Effector memory CD8-positive, alpha-beta T cell (primary cell): Measurements from ENCODE around the gene SSH2.
"Not testable (repeated sequence)": the region's sequence is repeated elsewhere in the genome, so short reads cannot be mapped to it uniquely, and the experiment has no call there.

ENCODE experiments used
- ATAC-seq: fragments of 150-1000 bp; cut with Tn5 transposase; replicated peaks from 2 replicates; pipeline ENCODE4 v1.10.0; 2021; ENCODE audit warnings: mild to moderate bottlenecking, moderate library complexity
- DNase-seq, 3 experiments: peaks; one replicate each; pipeline ENCODE4 v3.0.0; 2021
- H3K27ac Mint-ChIP-seq, 2 donors: one replicate each; pipeline ENCODE4 v1.8.0; 2022; ENCODE audit warnings: mild to moderate bottlenecking in 2 of 2, mixed read lengths in 2 of 2, moderate library complexity in 2 of 2
- H3K27me3 Mint-ChIP-seq, 2 donors: one replicate each; pipeline ENCODE4 v1.8.0; 2022; ENCODE audit warnings: mixed read lengths in 2 of 2
- H3K36me3 Mint-ChIP-seq: one replicate; pipeline ENCODE4 v1.8.0; 2022; ENCODE audit warnings: mild to moderate bottlenecking, moderate library complexity, mixed read lengths; ENCODE audit not compliant: insufficient read depth
- H3K4me1 Mint-ChIP-seq, 2 donors: one replicate each; pipeline ENCODE4 v1.8.0; 2022; ENCODE audit warnings: low read depth in 2 of 2, mixed read lengths in 2 of 2
- H3K4me3 Mint-ChIP-seq, 2 donors: one replicate each; pipeline ENCODE4 v1.8.0; 2022; ENCODE audit warnings: mild to moderate bottlenecking in 2 of 2, mixed read lengths in 2 of 2, moderate library complexity in 2 of 2
- H3K9me3 Mint-ChIP-seq, 2 donors: one replicate each; pipeline ENCODE4 v1.8.0; 2022; ENCODE audit warnings: mixed read lengths in 2 of 2

The SSH2 gene

DNA sequence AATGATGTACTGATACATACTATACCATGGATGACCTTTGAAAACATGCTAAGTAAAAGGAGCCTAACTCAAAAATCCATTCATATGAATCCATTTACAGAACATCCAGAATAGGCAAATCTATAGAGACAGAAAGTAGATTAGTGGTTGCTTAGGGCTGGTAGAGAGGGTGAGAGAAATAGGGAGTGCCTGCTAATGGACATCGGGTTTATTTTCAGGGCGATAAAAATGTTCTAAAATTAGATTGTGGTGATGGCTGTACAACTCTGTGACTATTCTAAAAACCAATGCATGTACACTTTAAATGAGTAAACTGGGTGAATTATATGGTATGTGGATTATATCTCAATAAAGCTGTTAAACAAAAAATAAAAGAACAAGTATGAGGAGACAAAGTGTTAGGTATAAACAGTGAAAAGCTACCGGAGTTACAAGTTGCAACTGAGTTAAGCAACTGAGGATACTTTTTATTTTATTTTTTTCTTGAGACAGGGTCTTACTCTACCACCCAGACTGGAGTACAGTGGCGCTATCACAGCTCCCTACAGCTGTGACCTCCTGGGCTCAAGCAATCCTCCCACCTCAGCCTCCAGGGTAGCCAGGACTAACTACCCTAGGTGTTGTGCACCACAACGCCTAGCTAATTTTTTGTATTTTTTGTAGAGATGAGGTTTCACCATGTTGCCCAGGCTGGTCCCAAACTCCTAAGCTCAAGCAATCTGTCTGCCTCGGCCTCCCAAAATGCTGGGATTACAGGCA, 231.8 kb downstream of the SSH2 start:
- Mint-ChIP-seq H3K4me3 (peak overlapping the region in 1 of 2 donors; percentile 13), H3K4me1 (peaks cover 11 to 41% of the 10 kb centered on the region in 2 donors), H3K9me3 (no peaks in the 10 kb centered on the region), H3K27me3 (no peaks in the 10 kb centered on the region), H3K36me3 (peaks cover 51% of the 10 kb centered on the region), H3K27ac (peak overlapping the region; percentile 56 to 83)
- ATAC-seq (no peak), DNase-seq (no peak)

DNA sequence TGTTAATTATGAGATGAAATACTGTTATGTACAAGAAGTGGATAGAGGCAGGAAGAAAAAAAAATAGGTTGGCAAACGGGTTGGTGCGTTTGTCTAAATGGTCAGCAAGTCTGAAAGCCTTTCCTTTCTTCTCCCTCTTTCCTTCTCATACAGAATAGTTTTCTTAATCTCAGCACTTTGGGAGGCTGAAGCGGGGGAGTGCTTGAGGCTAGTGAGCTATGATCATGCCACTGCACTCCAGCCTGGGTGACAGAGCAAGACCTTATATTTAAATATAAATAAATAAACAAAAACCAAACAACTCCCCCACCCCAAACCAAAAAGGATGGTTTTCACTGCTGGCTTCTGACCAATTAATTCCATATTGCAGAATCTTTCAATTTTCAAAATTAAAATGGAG, 232.7 kb downstream of the SSH2 start:
- Mint-ChIP-seq H3K27ac (peak overlapping the region; percentile 56 to 83), H3K4me3 (no peak overlapping the region), H3K4me1 (peaks cover 11 to 35% of the 10 kb centered on the region in 2 donors), H3K36me3 (peaks cover 44% of the 10 kb centered on the region), H3K9me3 (no peaks in the 10 kb centered on the region), H3K27me3 (no peaks in the 10 kb centered on the region)
- ATAC-seq (no peak), DNase-seq (no peak)

DNA sequence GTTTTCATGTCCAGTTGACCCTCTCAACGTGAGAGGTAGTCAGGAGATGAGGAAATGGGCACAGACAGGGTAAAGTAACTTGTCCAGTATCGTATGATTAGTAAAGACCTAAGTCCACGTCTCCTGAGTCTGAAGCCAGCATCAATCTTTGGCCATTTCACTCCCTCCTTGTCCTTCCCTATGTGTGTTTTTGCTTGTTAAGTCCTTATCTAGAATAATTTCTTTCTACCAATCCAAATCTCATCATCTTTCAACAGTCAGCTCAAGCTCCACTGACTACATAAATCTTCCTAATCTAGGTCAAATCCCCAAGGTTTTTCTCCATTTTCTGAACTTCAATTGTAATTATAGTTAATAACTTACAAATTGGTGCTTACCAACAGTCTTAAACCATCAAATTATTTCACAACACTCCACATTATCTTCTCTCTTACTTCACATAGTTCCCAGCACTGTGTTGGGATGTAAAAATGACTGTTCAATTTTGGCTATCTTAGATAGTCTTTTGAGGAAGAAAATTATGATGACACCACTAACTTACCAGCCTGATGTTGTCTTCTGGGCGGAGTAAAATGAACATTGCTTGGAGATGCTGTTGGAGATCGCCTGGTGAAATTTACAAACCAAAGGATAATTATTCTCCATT, 235.0 kb downstream of the SSH2 start:
- peaks cover 32% of the 10 kb centered on the region for H3K36me3 Mint-ChIP-seq

DNA sequence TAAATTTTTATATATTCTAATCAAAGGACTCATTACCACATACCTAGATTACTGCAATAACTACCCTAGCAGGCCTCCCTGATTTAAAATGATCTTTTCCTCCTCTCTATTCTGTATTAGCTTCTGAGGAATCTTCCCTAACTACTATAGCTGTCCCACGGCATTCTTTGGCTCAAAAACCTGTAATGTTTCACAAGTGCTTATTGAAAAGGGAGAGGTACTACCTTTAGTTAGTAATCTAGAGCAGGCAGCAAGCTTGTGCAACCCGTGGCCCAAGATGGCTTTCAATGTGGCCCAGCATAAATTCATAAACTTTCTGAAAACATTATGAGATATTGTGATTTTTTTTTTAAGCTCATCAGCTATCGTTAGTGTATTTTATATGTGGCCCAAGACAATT, 236.3 kb downstream of the SSH2 start:
- Mint-ChIP-seq H3K4me3 (no peak overlapping the region), H3K9me3 (no peaks in the 10 kb centered on the region), H3K27ac (peak overlapping the region; percentile 10 to 82), H3K27me3 (no peaks in the 10 kb centered on the region), H3K4me1 (peaks cover 12 to 33% of the 10 kb centered on the region in 2 donors), H3K36me3 (peaks cover 39% of the 10 kb centered on the region)
- DNase-seq (no peak), ATAC-seq (no peak)

More for the DNA sequence above, 235.0 kb downstream of the SSH2 start:
- no peak for DNase-seq
- H3K9me3 Mint-ChIP-seq = no peaks in the 10 kb centered on the region
- H3K4me3 Mint-ChIP-seq = no peak overlapping the region
- no peak for ATAC-seq
- H3K27me3 Mint-ChIP-seq = no peaks in the 10 kb centered on the region
- peaks cover 12 to 41% of the 10 kb centered on the region in 2 donors for H3K4me1 Mint-ChIP-seq
- peak overlapping the region; percentile 4 to 35 for H3K27ac Mint-ChIP-seq

DNA sequence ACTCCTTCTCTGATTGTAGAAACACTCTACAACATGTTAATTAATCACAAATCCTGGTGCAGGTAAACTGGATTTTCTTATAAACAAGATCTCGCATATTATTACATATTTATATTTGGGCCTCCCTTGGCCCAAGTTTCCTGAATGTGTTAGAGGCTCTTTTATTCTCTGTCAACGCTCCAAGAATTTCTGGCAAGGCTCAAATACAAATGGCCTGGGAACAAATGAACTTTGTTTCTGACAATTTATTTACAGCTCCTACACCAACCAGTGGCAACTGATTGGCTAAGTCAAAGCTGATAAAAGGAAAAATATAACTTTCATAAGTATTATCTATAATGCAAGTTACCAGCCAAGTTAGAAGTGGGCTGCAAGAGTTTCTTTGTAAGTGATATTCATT, 242.4 kb downstream of the SSH2 start:
- DNase-seq (no peak), ATAC-seq (no peak)
- Mint-ChIP-seq H3K9me3 (no peaks in the 10 kb centered on the region), H3K4me1 (peaks cover 5 to 23% of the 10 kb centered on the region in 2 donors), H3K4me3 (no peak overlapping the region), H3K27me3 (no peaks in the 10 kb centered on the region), H3K27ac (peak overlapping the region; percentile 35 to 60), H3K36me3 (peaks cover 53% of the 10 kb centered on the region)

DNA sequence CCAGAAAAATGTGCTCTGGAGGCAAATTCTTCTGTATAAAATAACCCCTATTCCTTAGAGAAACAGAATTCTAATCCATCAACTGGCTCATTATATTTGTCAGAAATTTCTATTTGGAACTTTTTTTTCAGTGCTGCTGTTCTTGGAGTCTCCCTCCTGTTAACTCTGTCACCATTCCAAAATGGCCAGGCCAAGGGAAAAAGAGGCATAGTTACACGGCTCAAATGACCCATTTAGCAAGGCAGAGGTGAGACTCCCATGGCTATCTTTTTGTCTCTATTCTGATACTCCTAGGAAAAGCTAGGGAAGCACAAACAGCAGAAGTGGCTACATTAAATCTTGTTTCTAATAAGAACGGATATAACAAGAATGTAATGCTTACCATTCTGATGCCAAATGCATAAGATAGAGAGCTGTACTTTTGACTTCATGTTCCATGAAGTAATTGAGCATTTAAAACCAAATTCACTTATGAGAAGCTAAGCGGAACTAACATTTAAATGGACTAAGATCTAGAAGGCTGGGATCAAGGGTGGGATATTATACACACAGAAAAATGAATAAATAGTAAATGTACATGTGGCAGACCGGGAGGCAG, 242.9 kb downstream of the SSH2 start:
- H3K9me3 Mint-ChIP-seq = no peaks in the 10 kb centered on the region
- peaks cover 7 to 28% of the 10 kb centered on the region in 2 donors for H3K4me1 Mint-ChIP-seq
- peaks cover 53% of the 10 kb centered on the region for H3K36me3 Mint-ChIP-seq
- no peaks in the 10 kb centered on the region for H3K27me3 Mint-ChIP-seq
- ATAC-seq (no peak), DNase-seq (no peak)
- peak overlapping the region; percentile 3 to 60 for H3K27ac Mint-ChIP-seq
- H3K4me3 Mint-ChIP-seq = no peak overlapping the region

DNA sequence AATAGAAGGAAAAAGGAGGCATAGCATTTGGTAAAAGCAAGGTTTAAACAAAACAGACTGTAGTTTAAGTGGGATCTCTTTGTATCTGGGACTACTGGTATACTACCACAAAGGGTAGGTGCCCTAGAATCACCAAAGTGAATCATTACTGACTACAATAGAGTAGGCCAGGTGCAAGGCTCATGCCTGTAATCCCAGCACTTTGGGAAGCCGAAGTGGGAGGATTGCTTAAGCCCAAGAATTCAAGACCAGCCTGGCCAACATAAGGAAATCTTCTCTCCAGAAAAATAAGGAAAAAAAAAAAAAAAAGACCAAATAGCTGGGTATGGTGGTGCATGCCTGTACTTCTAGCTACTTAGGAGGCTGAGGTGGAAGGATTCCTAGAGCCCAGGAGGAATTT, 246.5 kb downstream of the SSH2 start:
- no peaks in the 10 kb centered on the region for H3K27me3 Mint-ChIP-seq
- H3K4me1 Mint-ChIP-seq = peaks cover 7 to 26% of the 10 kb centered on the region in 2 donors
- no peak for ATAC-seq
- peaks cover 52% of the 10 kb centered on the region for H3K36me3 Mint-ChIP-seq
- DNase-seq = no peak
- no peak overlapping the region for H3K4me3 Mint-ChIP-seq
- peak overlapping the region; percentile 39 to 49 for H3K27ac Mint-ChIP-seq
- H3K9me3 Mint-ChIP-seq = no peaks in the 10 kb centered on the region

DNA sequence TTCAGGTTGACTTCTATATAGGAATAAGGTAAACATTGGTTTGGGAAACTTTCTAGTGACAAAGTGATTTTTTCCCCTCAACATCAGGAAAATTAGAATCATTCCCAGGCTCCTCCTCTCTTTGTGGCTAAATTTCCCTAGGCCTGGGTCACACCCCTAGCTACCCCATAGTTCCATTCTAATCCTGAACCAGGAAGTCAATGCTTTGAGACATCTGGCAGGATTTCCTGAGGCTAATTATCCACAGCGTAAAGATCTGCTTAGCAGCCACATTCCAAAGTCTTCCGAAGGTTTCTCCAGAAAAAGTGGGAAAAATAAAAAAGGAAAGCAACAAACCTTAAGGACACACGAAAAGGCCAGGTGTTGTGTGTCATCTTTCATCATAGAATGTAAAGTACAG, 247.0 kb downstream of the SSH2 start:
- DNase-seq = no peak
- peak overlapping the region; percentile 39 to 49 for H3K27ac Mint-ChIP-seq
- H3K9me3 Mint-ChIP-seq = no peaks in the 10 kb centered on the region

DNA sequence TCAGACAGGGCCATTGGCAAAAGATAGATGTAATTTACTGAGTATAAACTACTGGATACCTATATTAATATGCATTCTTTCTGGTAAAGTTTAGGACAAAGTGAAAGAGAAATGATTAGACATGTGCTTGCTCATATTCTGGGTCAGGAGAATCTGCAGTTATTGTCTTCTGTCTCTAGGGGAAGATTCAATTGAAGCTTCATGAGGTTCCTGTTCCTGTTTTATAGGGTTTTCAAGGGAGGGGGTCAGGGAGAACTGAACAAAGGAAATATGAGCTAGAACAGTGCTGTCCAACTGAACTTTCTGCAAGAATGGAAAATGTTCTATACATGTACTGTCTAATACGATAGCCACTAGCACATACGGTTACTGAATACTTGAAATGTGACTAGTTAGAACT, 248.0 kb downstream of the SSH2 start:
- H3K27ac Mint-ChIP-seq = peak overlapping the region; percentile 39 to 74
- no peak overlapping the region for H3K4me3 Mint-ChIP-seq

More for the DNA sequence above, 247.0 kb downstream of the SSH2 start:
- Mint-ChIP-seq H3K4me3 (no peak overlapping the region), H3K27me3 (no peaks in the 10 kb centered on the region), H3K4me1 (peaks cover 7 to 26% of the 10 kb centered on the region in 2 donors), H3K36me3 (peaks cover 47% of the 10 kb centered on the region)
- ATAC-seq = no peak

DNA sequence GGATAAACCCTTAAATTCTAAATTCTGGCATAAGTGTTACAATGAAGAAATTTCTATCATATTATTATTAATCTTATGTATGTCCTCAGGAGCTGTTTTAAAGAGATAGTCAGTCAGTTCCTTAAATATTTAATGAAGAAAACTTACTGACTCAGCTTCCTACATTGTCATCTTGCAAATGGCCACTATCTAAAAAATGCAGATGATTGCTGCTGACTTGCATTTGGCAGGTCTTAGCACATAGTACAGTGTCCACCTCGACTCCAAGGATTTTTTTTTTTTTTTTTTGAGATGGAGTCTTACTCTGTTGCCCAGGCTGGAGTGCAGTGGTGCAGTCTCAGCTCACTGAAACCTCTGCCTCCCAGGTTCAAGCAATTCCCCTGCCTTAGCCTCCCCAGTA, 252.2 kb downstream of the SSH2 start:
- Mint-ChIP-seq H3K9me3 (no peaks in the 10 kb centered on the region), H3K4me1 (peaks cover 8 to 14% of the 10 kb centered on the region in 2 donors), H3K4me3 (no peak overlapping the region), H3K36me3 (peaks cover 47% of the 10 kb centered on the region), H3K27me3 (no peaks in the 10 kb centered on the region), H3K27ac (peak overlapping the region in 1 of 2 donors; percentile 52)
- DNase-seq (no peak), ATAC-seq (no peak)

More for the DNA sequence above, 248.0 kb downstream of the SSH2 start:
- H3K27me3 Mint-ChIP-seq = no peaks in the 10 kb centered on the region
- H3K9me3 Mint-ChIP-seq = no peaks in the 10 kb centered on the region
- ATAC-seq = peak; percentile 50
- no peak for DNase-seq
- H3K4me1 Mint-ChIP-seq = peaks cover 9 to 23% of the 10 kb centered on the region in 2 donors
- peaks cover 40% of the 10 kb centered on the region for H3K36me3 Mint-ChIP-seq

DNA sequence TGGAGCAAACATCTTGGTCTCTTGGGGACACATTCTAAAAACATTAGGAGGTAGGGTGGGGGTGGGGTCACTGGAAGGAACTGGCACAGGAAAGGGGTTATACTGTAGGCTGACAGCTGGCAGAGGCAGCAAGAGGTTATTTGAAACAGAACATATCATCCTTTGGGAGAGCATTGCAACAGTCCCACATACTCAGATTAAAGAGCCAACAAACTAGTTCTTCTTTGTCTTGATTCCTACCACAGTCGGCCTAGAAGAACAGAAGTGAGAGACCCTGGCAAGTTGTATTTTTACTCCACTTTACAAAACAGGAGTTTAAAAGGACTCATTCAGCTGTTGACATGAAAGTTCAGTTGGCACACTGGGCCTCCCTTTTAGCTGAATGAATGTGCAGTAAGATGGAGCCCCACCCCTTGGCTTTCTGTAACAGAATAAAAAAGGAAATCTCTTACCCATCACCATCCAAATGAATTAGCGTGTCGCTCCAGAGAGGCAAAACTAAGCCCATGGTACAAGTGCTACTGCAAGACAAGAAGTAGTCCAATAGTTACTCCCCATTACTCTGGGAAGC, 252.7 kb downstream of the SSH2 start:
- Mint-ChIP-seq H3K4me3 (no peak overlapping the region), H3K9me3 (no peaks in the 10 kb centered on the region)

DNA sequence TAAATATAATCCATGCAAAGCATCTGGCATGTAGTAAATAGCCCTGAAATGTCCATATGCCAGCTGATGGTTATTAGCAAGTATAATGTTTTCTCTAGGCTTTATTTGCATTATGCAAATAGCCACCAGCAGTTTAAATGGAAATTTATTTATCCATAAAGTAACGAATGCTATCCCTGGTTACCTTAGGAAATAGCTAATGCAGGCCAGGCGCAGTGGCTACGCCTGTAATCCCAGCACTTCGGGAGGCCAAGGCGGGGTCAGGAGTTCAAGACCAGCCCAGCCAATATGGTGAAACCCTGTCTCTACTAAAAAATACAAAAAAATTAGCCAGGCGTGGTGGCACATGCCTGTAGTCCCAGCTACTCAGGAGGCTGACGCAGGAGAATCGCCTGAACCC, 254.1 kb downstream of the SSH2 start:
- H3K4me3 Mint-ChIP-seq, ATAC-seq, DNase-seq, H3K4me1 Mint-ChIP-seq, H3K9me3 Mint-ChIP-seq, H3K27me3 Mint-ChIP-seq: not testable (repeated sequence)
- Mint-ChIP-seq H3K27ac (peak overlapping the region in 1 of 2 donors; percentile 25), H3K36me3 (peaks cover 58% of the 10 kb centered on the region)

More for the DNA sequence above, 252.7 kb downstream of the SSH2 start:
- Mint-ChIP-seq H3K36me3 (peaks cover 51% of the 10 kb centered on the region), H3K27me3 (no peaks in the 10 kb centered on the region), H3K27ac (peak overlapping the region in 1 of 2 donors; percentile 82), H3K4me1 (peaks cover 6 to 11% of the 10 kb centered on the region in 2 donors)
- DNase-seq = no peak
- ATAC-seq = no peak

DNA sequence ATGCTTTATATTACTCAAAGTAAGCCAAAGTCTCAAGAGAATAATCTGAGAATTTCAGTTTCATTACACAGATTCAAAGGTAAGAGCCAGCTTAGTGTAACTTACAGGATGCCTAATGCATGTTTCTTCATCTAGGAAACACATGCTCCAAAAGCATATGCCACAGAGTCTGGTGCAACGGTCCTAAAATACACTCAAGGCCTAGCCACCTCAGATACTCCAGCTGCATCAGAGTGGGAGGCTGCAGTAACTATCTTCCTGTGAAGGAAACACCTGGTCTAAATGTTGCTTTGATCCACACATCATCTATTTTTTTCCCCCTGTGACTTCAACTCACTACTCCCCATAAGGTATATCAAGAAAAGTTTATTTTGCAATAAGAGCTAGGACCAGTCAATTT, 255.7 kb downstream of the SSH2 start:
- H3K4me3 Mint-ChIP-seq = no peak overlapping the region
- H3K27ac Mint-ChIP-seq = no peak overlapping the region
- H3K36me3 Mint-ChIP-seq = peaks cover 59% of the 10 kb centered on the region
- peaks cover 0 to 4% of the 10 kb centered on the region in 2 donors for H3K4me1 Mint-ChIP-seq
- H3K9me3 Mint-ChIP-seq = no peaks in the 10 kb centered on the region
- no peak for ATAC-seq
- DNase-seq = no peak
- H3K27me3 Mint-ChIP-seq = no peaks in the 10 kb centered on the region
